HCT116 (cell line): ENCODE data around the gene PSME3IP1. TPM values are rescaled to one million over a fixed set of nuclear protein-coding genes. Genes with fewer than 3 reads are reported as not detected.

ENCODE experiments used
- ATAC-seq: fragments of 200-7000 bp; cut with Tn5 transposase; 2 replicates; pipeline ENCODE4 v1.9.1; 2020; ENCODE audit warnings: mild to moderate bottlenecking, moderate library complexity
- BruUV-seq: library from RNA; stranded (reverse); fragments of 400-500 nt; replicated peaks from 2 replicates; lab custom pipeline; 2021; lab: Mats Ljungman, UMichigan
- CTCF ChIA-PET: fragments of 300-600 bp; sonication (Branson Sonifier 250); formaldehyde crosslinking; loops from one replicate; lab custom pipeline; 2021; ENCODE audit warnings: antibody characterized with exemption; lab: Charles Lee
- POLR2A ChIA-PET: fragments of 300-600, 350-600 bp; sonication (Branson Sonifier 250); formaldehyde crosslinking; loops from one replicate; lab custom pipeline; 2021; ENCODE audit warnings: antibody characterized with exemption; lab: Charles Lee
- RAD21 ChIA-PET, 2 experiments: fragments of 300-600 bp; sonication (Branson Sonifier 250); formaldehyde crosslinking; loops; one replicate each; lab custom pipeline; 2023; ENCODE audit warnings: low total read pairs in 2 of 2; ENCODE audit not compliant: uncharacterized antibody in 2 of 2, unreplicated experiment in 2 of 2, low non-redundant PET in 1 of 2; lab: Charles Lee
- DNase-seq: peaks from one replicate; pipeline ENCODE4 v3.0.0-alpha.2; 2010; ENCODE audit warnings: low read depth, low spot score
- H2AFZ ChIP-seq: fragments of 200-600 bp; shearing (Covaris generic), sonication (generic); 2 replicates; pipeline ENCODE4 v1.6.1; 2017; ENCODE audit warnings: low read depth, mixed run types, mixed read lengths, antibody characterized with exemption, low read length; ENCODE audit not compliant: poor library complexity, severe bottlenecking
- H3K27ac ChIP-seq: 2 replicates; pipeline ENCODE4 v1.5.1; 2012; ENCODE audit warnings: low read depth, low read length
- H3K27me3 ChIP-seq: fragments of 200-600 bp; sonication (generic); 2 replicates; pipeline ENCODE4 v1.6.1; 2016; ENCODE audit warnings: mixed run types, low read length, mixed read lengths; ENCODE audit not compliant: insufficient read depth
- H3K36me3 ChIP-seq, 2 experiments: fragments of 200-500 bp in 1 of 2; fragments of 200-600 bp in 1 of 2; sonication (Bioruptor generic) in 1 of 2; sonication (generic) in 1 of 2; 2 replicates each; pipeline versions ENCODE4 v1.5.1 to v1.6.1; 2014 to 2016; ENCODE audit warnings: low read length in 2 of 2, inconsistent platforms in 1 of 2, mixed read lengths in 1 of 2, mixed run types in 1 of 2; ENCODE audit not compliant: insufficient read depth in 2 of 2, control insufficient read depth in 1 of 2
- H3K4me1 ChIP-seq, 2 experiments: fragments of 200-600 bp in 1 of 2; sonication (generic) in 1 of 2; 2 replicates each; pipeline versions ENCODE4 v1.5.1 to v1.6.1; 2012 to 2017; ENCODE audit warnings: low read length in 2 of 2, inconsistent platforms in 1 of 2, mild to moderate bottlenecking in 1 of 2, mixed read lengths in 1 of 2, mixed run types in 1 of 2, moderate library complexity in 1 of 2; ENCODE audit not compliant: insufficient read depth in 2 of 2, control insufficient read depth in 1 of 2
- H3K4me2 ChIP-seq: fragments of 200-600 bp; sonication (generic); 2 replicates; pipeline ENCODE4 v1.6.1; 2017; ENCODE audit warnings: mixed run types, low read length, mixed read lengths
- H3K4me3 ChIP-seq, 2 experiments: fragments of 200-600 bp in 1 of 2; sonication (generic) in 1 of 2; replicated peaks in 1 of 2; 2 replicates each; pipeline ENCODE4 v1.5.1; 2011 to 2016; ENCODE audit warnings: low read length in 2 of 2, control low read depth in 1 of 2, low read depth in 1 of 2, mild to moderate bottlenecking in 1 of 2, mixed read lengths in 1 of 2, mixed run types in 1 of 2
- H3K79me2 ChIP-seq: fragments of 200-600 bp; sonication (generic); 2 replicates; pipeline ENCODE4 v1.6.1; 2017; ENCODE audit warnings: mild to moderate bottlenecking, mixed run types, low read length, moderate library complexity, mixed read lengths; ENCODE audit not compliant: insufficient read depth
- H3K9ac ChIP-seq: fragments of 200-600 bp; sonication (generic); 2 replicates; pipeline ENCODE4 v1.6.1; 2016; ENCODE audit warnings: low read length, mixed read lengths
- H3K9me2 ChIP-seq: fragments of 200-600 bp; sonication (generic), shearing (Covaris generic); 2 replicates; pipeline ENCODE4 v1.6.1; 2017; ENCODE audit warnings: mixed run types, mild to moderate bottlenecking, moderate library complexity; ENCODE audit not compliant: insufficient read depth
- H3K9me3 ChIP-seq, 2 experiments: fragments of 200-500 bp in 1 of 2; fragments of 200-600 bp in 1 of 2; sonication (Bioruptor generic) in 1 of 2; sonication (generic) in 1 of 2; 2 replicates each; pipeline ENCODE4 v1.6.1; 2014 to 2017; ENCODE audit warnings: low read length in 2 of 2, mixed read lengths in 2 of 2, inconsistent platforms in 1 of 2, low read depth in 1 of 2, mild to moderate bottlenecking in 1 of 2, mixed run types in 1 of 2, moderate library complexity in 1 of 2; ENCODE audit not compliant: control insufficient read depth in 1 of 2, insufficient read depth in 1 of 2
- H4K20me1 ChIP-seq: fragments of 200-600 bp; sonication (generic), shearing (Covaris generic); 2 replicates; pipeline ENCODE4 v1.6.1; 2017; ENCODE audit warnings: mixed run types, mild to moderate bottlenecking, moderate library complexity; ENCODE audit not compliant: insufficient read depth
- ATF3 ChIP-seq: IDR thresholded peaks from 2 replicates; pipeline ENCODE4 v1.6.1; 2012
- CBX3 ChIP-seq: IDR thresholded peaks from 2 replicates; pipeline ENCODE4 v1.6.1; 2012; ENCODE audit warnings: low read depth
- CEBPB ChIP-seq: IDR thresholded peaks from 2 replicates; pipeline ENCODE4 v1.6.1; 2012; ENCODE audit warnings: low read depth
- EGR1 ChIP-seq: IDR thresholded peaks from 2 replicates; pipeline ENCODE4 v1.6.1; 2012; ENCODE audit warnings: low read depth
- ELF1 ChIP-seq: IDR thresholded peaks from 2 replicates; pipeline ENCODE4 v1.6.1; 2012; ENCODE audit warnings: low read depth, borderline replicate concordance
- EZH2 ChIP-seq: fragments of 200-600 bp; sonication (generic); IDR thresholded peaks from 2 replicates; pipeline ENCODE4 v1.6.1; 2017; ENCODE audit warnings: antibody characterized with exemption, mixed run types
- FOSL1 ChIP-seq: IDR thresholded peaks from 2 replicates; pipeline ENCODE4 v1.6.1; 2012; ENCODE audit warnings: low read depth
- JUND ChIP-seq: IDR thresholded peaks from 2 replicates; pipeline ENCODE4 v1.6.1; 2012
- MAX ChIP-seq: IDR thresholded peaks from 2 replicates; pipeline ENCODE4 v1.6.1; 2012
- POLR2AphosphoS5 ChIP-seq: IDR thresholded peaks from 2 replicates; pipeline ENCODE4 v1.6.1; 2011; ENCODE audit warnings: mild to moderate bottlenecking, low read depth, low read length, moderate library complexity
- RAD21 ChIP-seq: IDR thresholded peaks from 2 replicates; pipeline ENCODE4 v1.6.1; 2012; ENCODE audit warnings: low read depth, mild to moderate bottlenecking
- SIN3A ChIP-seq: IDR thresholded peaks from 2 replicates; pipeline ENCODE4 v1.6.1; 2012; ENCODE audit warnings: low read depth
- SRF ChIP-seq: IDR thresholded peaks from 2 replicates; pipeline ENCODE4 v1.6.1; 2012; ENCODE audit warnings: low read depth
- TCF7L2 ChIP-seq: IDR thresholded peaks from 2 replicates; pipeline ENCODE4 v1.7.0; 2011; ENCODE audit warnings: borderline replicate concordance, inconsistent platforms; ENCODE audit not compliant: insufficient read depth, insufficient read length; ENCODE audit errors: extremely low read depth
- YY1 ChIP-seq: IDR thresholded peaks from 2 replicates; pipeline ENCODE4 v1.6.1; 2011; ENCODE audit warnings: low read length, low read depth, moderate library complexity, mild to moderate bottlenecking; ENCODE audit not compliant: insufficient replicate concordance; ENCODE audit errors: extremely low read depth
- ZBTB33 ChIP-seq: IDR thresholded peaks from 2 replicates; pipeline ENCODE4 v1.6.1; 2011; ENCODE audit warnings: mild to moderate bottlenecking, low read length, moderate library complexity; ENCODE audit not compliant: insufficient replicate concordance; ENCODE audit errors: extremely low read depth
- ZFX ChIP-seq: fragments of 450-650 bp; IDR thresholded peaks from 2 replicates; pipeline ENCODE4 v1.6.1; 2017
- intact Hi-C: fragments of 100-400 bp; cut with micrococcal nuclease; formaldehyde crosslinking; loops from 2 replicates; pipeline ENCODE4 v1.10.0; 2022
- total RNA-seq: library from RNA; stranded (reverse); gene quantifications from one replicate; pipeline ENCODE4 v1.2.1, GENCODE V29; 2021; ENCODE audit not compliant: unreplicated experiment
- TF ChIP-seq, protein P1 (sequence below), 3 experiments: fragments of 200-600 bp in 1 of 3; sonication (generic) in 1 of 3; IDR thresholded peaks in 2 of 3; conservative IDR thresholded peaks in 1 of 3; 2 replicates each; pipeline ENCODE4 v1.5.1; 2012 to 2017; ENCODE audit warnings: low read depth in 2 of 3, low read length in 2 of 3, antibody characterized with exemption in 1 of 3, borderline replicate concordance in 1 of 3, control low read depth in 1 of 3, mild to moderate bottlenecking in 1 of 3, mixed read lengths in 1 of 3, mixed run types in 1 of 3, moderate library complexity in 1 of 3; ENCODE audit not compliant: insufficient read depth in 1 of 3
- TF ChIP-seq, protein P2 (sequence below): IDR thresholded peaks from 2 replicates; pipeline ENCODE4 v1.6.1; 2012; ENCODE audit warnings: low read depth

PSME3IP1 gene
- total RNA-seq, 1 experiment from 2014 or later: 88.5 TPM

- RAD21 ChIA-PET: no interaction called here
- Histone ChIP-seq H3K9ac (no peak overlapping the region), H3K79me2 (no peaks in the 10 kb centered on the region), H3K4me3 (no peak overlapping the region), H2AFZ (no peak overlapping the region), H4K20me1 (no peaks in the 10 kb centered on the region), H3K36me3 (no peaks in the 10 kb centered on the region)
- ATAC-seq: no peak
- no TSS peak for BruUV-seq
- intact Hi-C loops: no loop called here
- TF ChIP-seq TCF7L2: no peak
- no peak for TF ChIP-seq JUND
- TF ChIP-seq EGR1: no peak
- TF ChIP-seq SRF: no peak
- no peak for TF ChIP-seq CBX3
- TF ChIP-seq EZH2: no peak
- TF ChIP-seq MAX: no peak
- TF ChIP-seq RAD21: no peak
- TF ChIP-seq ELF1: no peak
- TF ChIP-seq FOSL1: no peak
- no peak for TF ChIP-seq ZBTB33
- no peak for TF ChIP-seq CEBPB
- TF ChIP-seq ATF3: no peak
- TF ChIP-seq, protein P1, sequence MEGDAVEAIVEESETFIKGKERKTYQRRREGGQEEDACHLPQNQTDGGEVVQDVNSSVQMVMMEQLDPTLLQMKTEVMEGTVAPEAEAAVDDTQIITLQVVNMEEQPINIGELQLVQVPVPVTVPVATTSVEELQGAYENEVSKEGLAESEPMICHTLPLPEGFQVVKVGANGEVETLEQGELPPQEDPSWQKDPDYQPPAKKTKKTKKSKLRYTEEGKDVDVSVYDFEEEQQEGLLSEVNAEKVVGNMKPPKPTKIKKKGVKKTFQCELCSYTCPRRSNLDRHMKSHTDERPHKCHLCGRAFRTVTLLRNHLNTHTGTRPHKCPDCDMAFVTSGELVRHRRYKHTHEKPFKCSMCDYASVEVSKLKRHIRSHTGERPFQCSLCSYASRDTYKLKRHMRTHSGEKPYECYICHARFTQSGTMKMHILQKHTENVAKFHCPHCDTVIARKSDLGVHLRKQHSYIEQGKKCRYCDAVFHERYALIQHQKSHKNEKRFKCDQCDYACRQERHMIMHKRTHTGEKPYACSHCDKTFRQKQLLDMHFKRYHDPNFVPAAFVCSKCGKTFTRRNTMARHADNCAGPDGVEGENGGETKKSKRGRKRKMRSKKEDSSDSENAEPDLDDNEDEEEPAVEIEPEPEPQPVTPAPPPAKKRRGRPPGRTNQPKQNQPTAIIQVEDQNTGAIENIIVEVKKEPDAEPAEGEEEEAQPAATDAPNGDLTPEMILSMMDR (IDR thresholded peaks at IDR 0.05 in 2 of 3, conservative IDR thresholded peaks at IDR 0.05 in 1 of 3; ENCODE audit: borderline replicate concordance in 1 of 3, insufficient read depth in 1 of 3, low read depth in 2 of 3, low read length in 2 of 3): no peak
- TF ChIP-seq ZFX: no peak
- no peak for TF ChIP-seq SIN3A
- TF ChIP-seq, protein P2, sequence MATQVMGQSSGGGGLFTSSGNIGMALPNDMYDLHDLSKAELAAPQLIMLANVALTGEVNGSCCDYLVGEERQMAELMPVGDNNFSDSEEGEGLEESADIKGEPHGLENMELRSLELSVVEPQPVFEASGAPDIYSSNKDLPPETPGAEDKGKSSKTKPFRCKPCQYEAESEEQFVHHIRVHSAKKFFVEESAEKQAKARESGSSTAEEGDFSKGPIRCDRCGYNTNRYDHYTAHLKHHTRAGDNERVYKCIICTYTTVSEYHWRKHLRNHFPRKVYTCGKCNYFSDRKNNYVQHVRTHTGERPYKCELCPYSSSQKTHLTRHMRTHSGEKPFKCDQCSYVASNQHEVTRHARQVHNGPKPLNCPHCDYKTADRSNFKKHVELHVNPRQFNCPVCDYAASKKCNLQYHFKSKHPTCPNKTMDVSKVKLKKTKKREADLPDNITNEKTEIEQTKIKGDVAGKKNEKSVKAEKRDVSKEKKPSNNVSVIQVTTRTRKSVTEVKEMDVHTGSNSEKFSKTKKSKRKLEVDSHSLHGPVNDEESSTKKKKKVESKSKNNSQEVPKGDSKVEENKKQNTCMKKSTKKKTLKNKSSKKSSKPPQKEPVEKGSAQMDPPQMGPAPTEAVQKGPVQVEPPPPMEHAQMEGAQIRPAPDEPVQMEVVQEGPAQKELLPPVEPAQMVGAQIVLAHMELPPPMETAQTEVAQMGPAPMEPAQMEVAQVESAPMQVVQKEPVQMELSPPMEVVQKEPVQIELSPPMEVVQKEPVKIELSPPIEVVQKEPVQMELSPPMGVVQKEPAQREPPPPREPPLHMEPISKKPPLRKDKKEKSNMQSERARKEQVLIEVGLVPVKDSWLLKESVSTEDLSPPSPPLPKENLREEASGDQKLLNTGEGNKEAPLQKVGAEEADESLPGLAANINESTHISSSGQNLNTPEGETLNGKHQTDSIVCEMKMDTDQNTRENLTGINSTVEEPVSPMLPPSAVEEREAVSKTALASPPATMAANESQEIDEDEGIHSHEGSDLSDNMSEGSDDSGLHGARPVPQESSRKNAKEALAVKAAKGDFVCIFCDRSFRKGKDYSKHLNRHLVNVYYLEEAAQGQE: no peak
- TF ChIP-seq YY1: no peak
- TF ChIP-seq POLR2AphosphoS5: no peak
- TF ChIP-seq, all 23 proteins: peak for 0
- Histone ChIP-seq H3K4me2 (no peak overlapping the region), H3K27ac (no peak overlapping the region), H3K4me1 (no peaks in the 10 kb centered on the region; a peak in 1 of 4 replicates), H3K9me2 (no peaks in the 10 kb centered on the region), H3K9me3 (no peaks in the 10 kb centered on the region), H3K27me3 (no peaks in the 10 kb centered on the region)
- DNase-seq: no peak
- ChIA-PET CTCF (no interaction called here), POLR2A (no interaction called here)
These were observed 52.0 kb downstream of the PSME3IP1 start for GRCh38 chr16:57133886-57134285.
